ENCODE results near the gene EMC9. TPM values are rescaled to one million over a fixed set of nuclear protein-coding genes. Genes with fewer than 3 reads are reported as not detected.

Gene EMC9
- total and polyA plus RNA-seq, 2 donors = 5.0 to 24.4 TPM

DNA sequence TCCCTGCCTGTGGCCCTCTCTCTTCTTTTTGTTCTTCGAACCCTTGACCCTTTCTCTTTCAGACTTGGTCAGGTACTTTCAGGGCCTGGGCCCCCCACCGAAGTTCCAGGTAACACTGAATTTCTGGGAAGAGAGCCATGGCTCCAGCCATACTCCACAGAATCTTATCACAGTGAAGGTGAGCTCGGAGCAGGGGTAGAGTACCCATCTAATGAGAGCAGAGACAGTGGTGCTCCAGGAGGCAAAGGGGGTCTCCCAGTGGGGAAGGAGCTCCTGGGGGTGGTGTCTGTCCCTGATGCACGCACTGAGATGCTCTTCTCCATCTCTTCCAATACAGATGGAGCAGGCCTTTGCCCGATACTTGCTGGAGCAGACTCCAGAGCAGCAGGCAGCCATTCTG lies 24.4 kb upstream of the EMC9 start:
- H3K27ac ChIP-seq (ENCODE audit: low read depth) = no peak overlapping the region
- H3K36me3 ChIP-seq (ENCODE audit: insufficient read depth) = no peaks in the 10 kb centered on the region
- DNase-seq (ENCODE audit: extremely low spot score) = no peak
- H3K4me3 ChIP-seq (ENCODE audit: low read depth, low read length) = no peak overlapping the region
- H3K4me1 ChIP-seq (ENCODE audit: insufficient read depth) = no peaks in the 10 kb centered on the region
- 97% methylated on average over 5 of the region's 5 CpGs for WGBS

DNA sequence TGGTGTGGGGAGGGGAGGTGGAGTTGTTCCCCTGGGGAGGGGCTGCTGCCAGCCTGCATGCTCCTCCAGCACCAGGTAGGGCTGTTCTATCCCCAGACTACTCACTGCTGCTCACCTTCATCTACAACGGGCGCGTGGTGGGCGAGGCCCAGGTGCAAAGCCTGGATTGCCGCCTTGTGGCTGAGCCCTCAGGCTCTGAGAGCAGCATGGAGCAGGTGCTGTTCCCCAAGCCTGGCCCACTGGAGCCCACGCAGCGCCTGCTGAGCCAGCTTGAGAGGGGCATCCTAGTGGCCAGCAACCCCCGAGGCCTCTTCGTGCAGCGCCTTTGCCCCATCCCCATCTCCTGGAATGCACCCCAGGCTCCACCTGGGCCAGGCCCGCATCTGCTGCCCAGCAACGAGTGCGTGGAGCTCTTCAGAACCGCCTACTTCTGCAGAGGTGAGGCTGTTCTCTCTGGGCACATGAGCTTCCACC lies 23.2 kb upstream of the EMC9 start:
- Histone ChIP-seq H3K27ac (ENCODE audit: low read depth) (no peak overlapping the region), H3K4me3 (ENCODE audit: low read depth, low read length) (no peak overlapping the region), H3K36me3 (ENCODE audit: insufficient read depth) (no peaks in the 10 kb centered on the region), H3K4me1 (ENCODE audit: insufficient read depth) (no peaks in the 10 kb centered on the region)
- no peak for DNase-seq (ENCODE audit: extremely low spot score)
- 93% methylated on average over 14 of the region's 14 CpGs for WGBS

DNA sequence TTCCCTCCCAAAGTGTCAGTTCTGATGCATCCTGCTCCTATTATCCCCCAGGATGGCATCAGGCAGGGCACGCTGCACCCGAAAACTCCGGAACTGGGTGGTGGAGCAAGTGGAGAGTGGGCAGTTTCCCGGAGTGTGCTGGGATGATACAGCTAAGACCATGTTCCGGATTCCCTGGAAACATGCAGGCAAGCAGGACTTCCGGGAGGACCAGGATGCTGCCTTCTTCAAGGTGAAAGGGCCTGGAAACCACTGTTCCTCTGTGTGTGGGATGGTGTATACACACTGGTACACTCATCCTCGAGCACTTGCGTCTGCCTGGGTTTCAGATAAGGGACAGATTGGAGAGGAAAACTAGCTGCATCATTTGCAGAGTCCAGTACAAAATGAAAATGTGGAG lies 20.7 kb upstream of the EMC9 start:
- WGBS = 55% methylated on average over 8 of the region's 8 CpGs
- H3K36me3 ChIP-seq (ENCODE audit: insufficient read depth) = no peaks in the 10 kb centered on the region
- H3K4me1 ChIP-seq (ENCODE audit: insufficient read depth) = no peaks in the 10 kb centered on the region
- no peak overlapping the region for H3K27ac ChIP-seq (ENCODE audit: low read depth)
- H3K4me3 ChIP-seq (ENCODE audit: low read depth, low read length) = peak overlapping the region; percentile 66
- no peak for DNase-seq (ENCODE audit: extremely low spot score)

DNA sequence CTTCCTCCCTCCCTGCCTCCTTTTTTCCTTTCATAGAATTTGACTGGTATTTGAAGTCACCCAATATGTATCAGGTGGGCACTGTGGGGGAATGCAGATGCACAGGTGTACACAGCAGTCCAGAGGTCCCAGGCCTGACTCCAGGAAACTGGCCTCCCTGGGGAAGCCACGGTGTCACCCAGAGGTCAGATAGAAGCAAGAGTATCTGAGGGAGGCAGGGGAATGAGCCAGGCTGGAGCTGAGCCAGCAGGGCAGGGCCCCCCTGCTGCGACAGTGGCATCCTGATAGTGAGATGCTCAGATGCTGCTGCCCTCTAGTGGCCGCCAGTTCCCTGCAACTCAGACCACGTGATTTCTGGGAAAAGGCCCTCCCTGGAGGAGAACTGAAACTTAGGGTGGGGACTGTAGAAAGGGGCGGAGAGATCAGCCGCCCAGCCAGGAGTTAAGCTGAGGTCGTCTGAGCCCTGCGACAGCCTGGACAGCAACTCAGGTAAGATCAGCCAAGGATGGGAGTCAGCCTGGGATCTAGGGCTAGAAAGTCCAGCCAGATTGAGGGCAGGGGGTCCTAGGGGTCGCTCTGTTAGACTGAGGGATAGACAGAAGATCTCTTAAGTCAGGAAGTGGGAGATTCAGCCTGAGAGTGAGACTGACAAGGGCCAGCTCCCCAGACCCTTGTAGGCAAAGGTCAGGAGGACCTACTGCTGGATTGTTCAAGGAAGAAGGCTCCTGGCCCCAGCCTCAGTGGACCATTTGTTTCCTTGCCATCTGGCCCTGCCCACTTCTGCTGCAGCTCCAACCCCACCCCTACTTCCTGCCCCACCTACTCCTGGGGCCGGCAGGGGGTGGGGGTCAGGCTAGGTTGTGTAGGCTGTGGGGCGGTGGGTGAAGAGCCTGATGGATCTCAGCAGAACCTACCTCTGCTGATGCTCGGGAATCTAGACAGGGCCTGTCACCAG lies 19.7 kb upstream of the EMC9 start, which contains the start of gene IRF9:
IRF9 (plus strand) TSS at position 416 of the 955 bp plus-strand sequence. CDS start 880 bp downstream, outside the sequence.
- Histone ChIP-seq H3K36me3 (ENCODE audit: insufficient read depth) (no peaks in the 10 kb centered on the region), H3K4me1 (ENCODE audit: insufficient read depth) (no peaks in the 10 kb centered on the region), H3K27ac (ENCODE audit: low read depth) (peak within 1 kb of the TSS; percentile 88), H3K4me3 (ENCODE audit: low read depth, low read length) (peak within 1 kb of the TSS; percentile 66)
- WGBS = under 1% methylated on average over 12 of the region's 12 CpGs
- peak; percentile 81 for DNase-seq (ENCODE audit: extremely low spot score)

DNA sequence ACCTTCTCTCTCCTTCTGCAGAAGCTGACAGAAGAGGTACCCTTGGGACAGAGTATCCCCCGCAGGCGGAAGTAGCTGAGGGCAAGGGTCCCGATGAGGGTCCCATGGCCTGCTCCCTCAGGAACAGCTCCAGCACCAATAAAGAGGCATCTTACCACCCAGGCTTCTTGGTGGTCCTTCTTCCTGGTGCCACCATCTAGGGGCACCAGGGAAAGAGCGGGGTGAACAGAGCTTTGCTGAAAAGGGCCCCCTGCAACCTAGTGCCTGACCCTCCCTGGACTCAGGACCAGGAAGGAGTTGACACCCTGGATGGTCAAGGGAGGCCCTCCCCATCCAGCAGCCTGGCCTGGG lies 19.1 kb upstream of the EMC9 start:
- H3K4me1 ChIP-seq (ENCODE audit: insufficient read depth) = no peaks in the 10 kb centered on the region
- DNase-seq (ENCODE audit: extremely low spot score) = no peak
- WGBS = 87% methylated on average over 4 of the region's 4 CpGs
- H3K4me3 ChIP-seq (ENCODE audit: low read depth, low read length) = no peak overlapping the region
- peaks cover 2% of the 10 kb centered on the region for H3K36me3 ChIP-seq (ENCODE audit: insufficient read depth)
- H3K27ac ChIP-seq (ENCODE audit: low read depth) = peak overlapping the region; percentile 62

DNA sequence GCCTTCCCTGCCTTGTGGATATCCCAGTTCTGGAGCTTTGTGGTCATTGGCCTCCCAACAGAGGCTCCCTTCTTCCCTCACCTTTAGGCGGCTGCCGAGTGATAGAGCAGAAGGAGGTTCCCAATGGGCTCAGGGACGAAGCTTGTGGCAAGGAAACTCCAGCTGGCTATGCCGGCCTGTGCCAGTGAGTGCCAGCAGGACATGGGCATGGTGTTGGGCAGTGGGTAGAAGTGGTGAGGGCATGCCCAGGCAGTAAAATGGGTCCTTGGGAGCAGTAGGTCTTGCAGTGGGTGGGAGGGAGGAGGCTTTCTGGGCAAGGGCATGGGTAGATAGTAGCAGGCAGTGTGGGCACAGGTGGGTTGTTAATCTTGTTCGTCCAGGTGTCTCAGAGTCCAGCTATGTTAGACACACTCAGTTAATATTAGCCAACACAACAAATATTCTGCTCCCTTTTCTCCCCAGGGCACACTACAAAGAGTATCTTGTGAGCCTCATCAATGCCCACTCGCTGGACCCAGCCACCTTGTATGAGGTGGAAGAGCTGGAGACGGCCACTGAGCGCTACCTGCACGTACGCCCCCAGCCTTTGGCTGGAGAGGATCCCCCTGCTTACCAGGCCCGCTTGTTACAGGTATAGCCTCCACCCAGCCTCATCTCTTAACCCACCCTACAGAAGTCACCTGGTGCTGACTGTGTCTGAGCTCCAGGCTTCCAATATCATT lies 18.5 kb upstream of the EMC9 start:
- WGBS = 88% methylated on average over 11 of the region's 11 CpGs
- H3K36me3 ChIP-seq (ENCODE audit: insufficient read depth) = peaks cover 2% of the 10 kb centered on the region

DNA sequence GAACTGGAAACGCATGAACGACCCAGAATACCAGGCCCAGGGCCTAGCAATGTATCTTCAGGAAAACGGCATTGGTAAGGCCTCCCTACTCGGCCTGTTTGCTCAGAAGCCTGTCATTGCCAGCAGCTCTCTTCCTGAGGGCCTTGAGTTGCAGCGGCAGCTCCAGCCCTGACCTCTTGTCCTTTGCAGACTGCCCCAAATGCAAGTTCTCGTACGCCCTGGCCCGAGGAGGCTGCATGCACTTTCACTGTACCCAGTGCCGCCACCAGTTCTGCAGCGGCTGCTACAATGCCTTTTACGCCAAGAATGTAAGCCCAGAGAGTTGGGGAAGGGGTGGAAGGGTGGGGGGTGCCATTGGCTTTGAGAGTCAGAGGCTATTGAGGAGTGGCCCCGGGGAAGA lies 15.9 kb upstream of the EMC9 start:
- no peak overlapping the region for H3K27ac ChIP-seq (ENCODE audit: low read depth)
- 93% methylated on average over 12 of the region's 12 CpGs for WGBS
- H3K36me3 ChIP-seq (ENCODE audit: insufficient read depth) = peaks cover 2% of the 10 kb centered on the region
- DNase-seq (ENCODE audit: extremely low spot score) = no peak
- H3K4me3 ChIP-seq (ENCODE audit: low read depth, low read length) = no peak overlapping the region
- H3K4me1 ChIP-seq (ENCODE audit: insufficient read depth) = no peaks in the 10 kb centered on the region

More for the DNA sequence above, 18.5 kb upstream of the EMC9 start:
- H3K4me1 ChIP-seq (ENCODE audit: insufficient read depth) = no peaks in the 10 kb centered on the region
- no peak overlapping the region for H3K4me3 ChIP-seq (ENCODE audit: low read depth, low read length)
- peak overlapping the region; percentile 62 for H3K27ac ChIP-seq (ENCODE audit: low read depth)
- no peak for DNase-seq (ENCODE audit: extremely low spot score)

DNA sequence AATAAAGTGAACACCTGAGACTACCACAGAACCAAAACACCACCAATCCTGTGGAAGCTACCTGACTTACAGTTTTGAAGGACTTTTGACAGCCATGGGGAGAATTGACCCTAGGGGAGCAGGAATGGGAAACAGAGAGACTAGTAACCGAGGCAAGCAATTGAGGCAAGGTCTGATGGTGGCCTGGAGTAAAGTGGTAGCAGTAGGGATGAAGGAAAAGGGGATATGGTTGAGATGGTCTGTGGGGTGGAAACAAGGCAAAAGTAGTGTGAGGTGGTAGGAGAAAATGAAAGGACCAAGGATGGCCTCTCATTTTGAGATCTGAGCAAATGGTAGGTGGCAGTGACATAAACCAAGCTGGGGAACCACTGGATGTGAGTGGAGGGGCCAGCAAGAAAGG lies 15.4 kb upstream of the EMC9 start:
- 78% methylated on average over 1 of the region's 1 CpG for WGBS
- H3K4me1 ChIP-seq (ENCODE audit: insufficient read depth) = no peaks in the 10 kb centered on the region
- no peak overlapping the region for H3K4me3 ChIP-seq (ENCODE audit: low read depth, low read length)
- no peak overlapping the region for H3K27ac ChIP-seq (ENCODE audit: low read depth)
- peaks cover 2% of the 10 kb centered on the region for H3K36me3 ChIP-seq (ENCODE audit: insufficient read depth)
- DNase-seq (ENCODE audit: extremely low spot score) = no peak

DNA sequence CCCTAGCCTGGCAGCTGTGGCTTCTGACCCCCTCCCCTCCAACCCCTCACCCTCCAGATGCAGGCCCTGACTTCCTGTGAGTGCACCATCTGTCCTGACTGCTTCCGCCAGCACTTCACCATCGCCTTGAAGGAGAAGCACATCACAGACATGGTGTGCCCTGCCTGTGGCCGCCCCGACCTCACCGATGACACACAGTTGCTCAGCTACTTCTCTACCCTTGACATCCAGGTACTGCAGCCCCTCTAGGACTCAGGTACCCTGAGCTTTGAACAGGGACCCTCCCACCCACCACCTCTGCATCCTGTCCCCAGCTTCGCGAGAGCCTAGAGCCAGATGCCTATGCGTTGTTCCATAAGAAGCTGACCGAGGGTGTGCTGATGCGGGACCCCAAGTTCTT lies 13.7 kb upstream of the EMC9 start:
- H3K27ac ChIP-seq (ENCODE audit: low read depth) = no peak overlapping the region
- WGBS = 96% methylated on average over 10 of the region's 10 CpGs
- H3K4me3 ChIP-seq (ENCODE audit: low read depth, low read length) = no peak overlapping the region
- peaks cover 6% of the 10 kb centered on the region for H3K36me3 ChIP-seq (ENCODE audit: insufficient read depth)
- no peaks in the 10 kb centered on the region for H3K4me1 ChIP-seq (ENCODE audit: insufficient read depth)
- DNase-seq (ENCODE audit: extremely low spot score) = no peak

DNA sequence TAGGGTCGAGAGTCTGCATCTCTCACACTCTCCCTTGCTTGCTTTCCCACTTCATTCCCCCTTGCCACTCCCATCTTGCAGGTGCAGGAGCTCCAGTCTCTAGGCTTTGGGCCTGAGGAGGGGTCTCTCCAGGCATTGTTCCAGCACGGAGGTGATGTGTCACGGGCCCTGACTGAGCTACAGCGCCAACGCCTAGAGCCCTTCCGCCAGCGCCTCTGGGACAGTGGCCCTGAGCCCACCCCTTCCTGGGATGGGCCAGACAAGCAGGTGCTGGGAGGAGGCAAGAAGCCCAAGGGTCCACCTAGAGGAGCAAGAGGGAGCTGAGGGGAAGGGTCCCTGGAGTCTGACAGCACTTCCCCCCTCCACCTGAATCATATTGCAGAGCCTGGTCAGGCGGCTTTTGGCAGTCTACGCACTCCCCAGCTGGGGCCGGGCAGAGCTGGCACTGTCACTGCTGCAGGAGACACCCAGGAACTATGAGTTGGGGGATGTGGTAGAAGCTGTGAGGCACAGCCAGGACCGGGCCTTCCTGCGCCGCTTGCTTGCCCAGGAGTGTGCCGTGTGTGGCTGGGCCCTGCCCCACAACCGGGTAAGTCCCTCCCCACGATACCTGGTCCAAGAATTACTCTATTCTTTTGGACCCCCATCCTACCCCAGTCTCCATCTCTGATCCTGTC lies 10.2 kb upstream of the EMC9 start:
- 94% methylated on average over 16 of the region's 16 CpGs for WGBS
- no peak for DNase-seq (ENCODE audit: extremely low spot score)
- H3K4me3 ChIP-seq (ENCODE audit: low read depth, low read length) = no peak overlapping the region
- peaks cover 6% of the 10 kb centered on the region for H3K36me3 ChIP-seq (ENCODE audit: insufficient read depth)
- H3K27ac ChIP-seq (ENCODE audit: low read depth) = no peak overlapping the region
- no peaks in the 10 kb centered on the region for H3K4me1 ChIP-seq (ENCODE audit: insufficient read depth)

DNA sequence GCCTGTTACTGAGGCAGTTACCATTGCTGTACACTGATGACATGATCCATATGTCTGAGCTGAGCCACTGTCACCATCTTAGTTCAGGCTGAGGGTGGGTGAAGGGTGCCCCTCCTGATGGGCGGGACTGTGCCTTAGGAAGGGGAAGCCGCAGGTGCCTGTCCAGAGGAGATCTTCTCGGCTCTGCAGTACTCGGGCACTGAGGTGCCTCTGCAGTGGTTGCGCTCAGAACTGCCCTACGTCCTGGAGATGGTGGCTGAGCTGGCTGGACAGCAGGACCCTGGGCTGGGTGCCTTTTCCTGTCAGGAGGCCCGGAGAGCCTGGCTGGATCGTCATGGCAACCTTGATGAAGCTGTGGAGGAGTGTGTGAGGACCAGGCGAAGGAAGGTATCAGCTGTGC lies 9.6 kb upstream of the EMC9 start:
- no peak overlapping the region for H3K4me3 ChIP-seq (ENCODE audit: low read depth, low read length)
- H3K27ac ChIP-seq (ENCODE audit: low read depth) = no peak overlapping the region
- 83% methylated on average over 9 of the region's 9 CpGs for WGBS
- DNase-seq (ENCODE audit: extremely low spot score) = no peak
- peaks cover 5% of the 10 kb centered on the region for H3K36me3 ChIP-seq (ENCODE audit: insufficient read depth)
- no peaks in the 10 kb centered on the region for H3K4me1 ChIP-seq (ENCODE audit: insufficient read depth)

DNA sequence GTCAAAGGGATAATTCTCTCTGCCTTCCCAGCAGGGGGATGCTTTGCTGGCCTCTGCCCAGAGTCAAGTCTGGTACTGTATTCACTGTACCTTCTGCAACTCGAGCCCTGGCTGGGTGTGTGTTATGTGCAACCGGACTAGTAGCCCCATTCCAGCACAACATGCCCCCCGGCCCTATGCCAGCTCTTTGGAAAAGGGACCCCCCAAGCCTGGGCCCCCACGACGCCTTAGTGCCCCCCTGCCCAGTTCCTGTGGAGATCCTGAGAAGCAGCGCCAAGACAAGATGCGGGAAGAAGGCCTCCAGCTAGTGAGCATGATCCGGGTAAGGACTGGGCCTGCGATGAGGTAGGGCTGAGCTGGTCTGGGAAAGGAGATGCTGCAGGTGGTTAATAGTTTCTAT lies 9.2 kb upstream of the EMC9 start:
- Histone ChIP-seq H3K4me3 (ENCODE audit: low read depth, low read length) (no peak overlapping the region), H3K27ac (ENCODE audit: low read depth) (no peak overlapping the region), H3K4me1 (ENCODE audit: insufficient read depth) (no peaks in the 10 kb centered on the region), H3K36me3 (ENCODE audit: insufficient read depth) (peaks cover 4% of the 10 kb centered on the region)
- 91% methylated on average over 9 of the region's 9 CpGs for WGBS
- DNase-seq (ENCODE audit: extremely low spot score) = no peak

DNA sequence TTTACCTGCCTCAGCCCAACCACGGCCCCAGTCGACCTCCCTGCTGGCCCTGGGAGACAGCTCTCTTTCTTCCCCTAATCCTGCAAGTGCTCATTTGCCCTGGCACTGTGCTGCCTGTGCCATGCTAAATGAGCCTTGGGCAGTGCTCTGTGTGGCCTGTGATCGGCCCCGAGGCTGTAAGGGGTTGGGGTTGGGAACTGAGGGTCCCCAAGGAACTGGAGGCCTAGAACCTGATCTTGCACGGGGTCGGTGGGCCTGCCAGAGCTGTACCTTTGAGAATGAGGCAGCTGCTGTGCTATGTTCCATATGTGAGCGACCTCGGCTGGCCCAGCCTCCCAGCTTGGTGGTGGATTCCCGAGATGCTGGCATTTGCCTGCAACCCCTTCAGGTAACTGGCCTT lies 8.7 kb upstream of the EMC9 start:
- DNase-seq (ENCODE audit: extremely low spot score) = no peak
- H3K36me3 ChIP-seq (ENCODE audit: insufficient read depth) = peaks cover 4% of the 10 kb centered on the region
- H3K27ac ChIP-seq (ENCODE audit: low read depth) = no peak overlapping the region
- no peak overlapping the region for H3K4me3 ChIP-seq (ENCODE audit: low read depth, low read length)
- WGBS = 93% methylated on average over 9 of the region's 9 CpGs
- H3K4me1 ChIP-seq (ENCODE audit: insufficient read depth) = no peaks in the 10 kb centered on the region

Measured in urinary bladder (tissue), 4 donors.